Endothelial cell of umbilical vein (primary cell): ENCODE measurements around the gene MAML2. TPM values are rescaled to one million over a fixed set of nuclear protein-coding genes. Genes with fewer than 3 reads are reported as not detected.

Source experiments
- BruUV-seq: library from RNA; stranded (reverse); fragments of 400-500 nt; replicated peaks from 2 replicates; lab custom pipeline; 2021; lab: Mats Ljungman, UMichigan
- CTCF ChIA-PET: fragments of 300-600, 350-600 bp; sonication (Branson Sonifier 250); formaldehyde crosslinking; loops from one replicate; lab custom pipeline; 2021; ENCODE audit warnings: antibody characterized with exemption, inconsistent platforms; lab: Charles Lee
- POLR2A ChIA-PET: fragments of 300-600, 350-600 bp; sonication (Branson Sonifier 250); formaldehyde crosslinking; loops from one replicate; lab custom pipeline; 2021; ENCODE audit warnings: antibody characterized with exemption, inconsistent platforms; lab: Charles Lee
- DNase-seq: peaks from one replicate; pipeline ENCODE4 v3.0.0-alpha.2; 2011; ENCODE audit warnings: low read depth, low spot score
- FAIRE-seq: peaks from 2 replicates; lab custom pipeline; 2011; peaks lifted over from hg19 to GRCh38; lab: Jason Lieb, UNC
- H2AFZ ChIP-seq: 2 replicates; pipeline ENCODE4 v1.6.0; 2012; ENCODE audit warnings: low read depth, low read length, control low read depth, inconsistent platforms
- H3K27ac ChIP-seq: 2 replicates; pipeline ENCODE4 v1.5.1; 2011; ENCODE audit warnings: low read depth, mild to moderate bottlenecking, control low read depth, low read length, moderate library complexity; ENCODE audit not compliant: insufficient read depth
- H3K27me3 ChIP-seq, 2 experiments: 2 replicates each; pipeline versions ENCODE4 v1.6.0 to v1.6.1; 2011; ENCODE audit warnings: low read length in 2 of 2, mixed read lengths in 1 of 2; ENCODE audit not compliant: control insufficient read depth in 2 of 2, insufficient read depth in 2 of 2
- H3K36me3 ChIP-seq, 2 experiments: 2 replicates in 1 of 2; 3 replicates in 1 of 2; pipeline ENCODE4 v1.5.1; 2011; ENCODE audit warnings: low read length in 2 of 2, mild to moderate bottlenecking in 1 of 2, moderate library complexity in 1 of 2; ENCODE audit not compliant: control insufficient read depth in 2 of 2, insufficient read depth in 2 of 2; ENCODE audit errors: extremely low read depth in 1 of 2
- H3K4me1 ChIP-seq: 3 replicates; pipeline ENCODE4 v1.5.1; 2011; ENCODE audit warnings: mild to moderate bottlenecking, low read length; ENCODE audit not compliant: control insufficient read depth, insufficient read depth; ENCODE audit errors: extremely low read depth
- H3K4me2 ChIP-seq: 2 replicates; pipeline ENCODE4 v1.6.1; 2011; ENCODE audit warnings: low read length, control low read depth, mixed read lengths; ENCODE audit not compliant: insufficient read depth
- H3K4me3 ChIP-seq, 3 experiments: fragments of 200-600 bp in 1 of 3; sonication (generic), shearing (Covaris generic) in 1 of 3; replicated peaks in 1 of 3; 2 replicates each; pipeline ENCODE4 v1.5.1; 2011 to 2016; ENCODE audit warnings: control low read depth in 3 of 3, low read length in 3 of 3, mild to moderate bottlenecking in 2 of 3, inconsistent platforms in 1 of 3, low read depth in 1 of 3, moderate library complexity in 1 of 3; ENCODE audit not compliant: insufficient read depth in 1 of 3
- H3K79me2 ChIP-seq: 2 replicates; pipeline ENCODE4 v1.6.0; 2012; ENCODE audit warnings: low read length, inconsistent platforms; ENCODE audit not compliant: control insufficient read depth, insufficient read depth
- H3K9ac ChIP-seq: replicated peaks from 2 replicates; pipeline ENCODE3; 2011; ENCODE audit warnings: low read length, control low read depth; ENCODE audit not compliant: insufficient read depth; ENCODE audit errors: extremely low read depth
- H3K9me1 ChIP-seq: replicated peaks from 3 replicates; pipeline ENCODE4 v1.6.0; 2011; ENCODE audit warnings: mild to moderate bottlenecking, low read length; ENCODE audit not compliant: control insufficient read depth, insufficient read depth; ENCODE audit errors: extremely low read depth
- H3K9me3 ChIP-seq: replicated peaks from 2 replicates; pipeline ENCODE4 v1.5.1; 2012; ENCODE audit warnings: low read length, inconsistent platforms; ENCODE audit not compliant: control insufficient read depth, insufficient read depth
- H4K20me1 ChIP-seq: replicated peaks from 2 replicates; pipeline ENCODE3; 2011; ENCODE audit warnings: mild to moderate bottlenecking, low read length; ENCODE audit not compliant: control insufficient read depth, insufficient read depth; ENCODE audit errors: extremely low read depth
- EZH2 ChIP-seq: IDR thresholded peaks from 2 replicates; pipeline ENCODE4 v1.6.1; 2012; ENCODE audit warnings: borderline replicate concordance, low read depth, mild to moderate bottlenecking, moderate library complexity, low read length, inconsistent platforms; ENCODE audit not compliant: severe bottlenecking
- FOS ChIP-seq: IDR thresholded peaks from 2 replicates; pipeline ENCODE4 v1.6.1; 2011; ENCODE audit warnings: mild to moderate bottlenecking, low read length, moderate library complexity, borderline replicate concordance; ENCODE audit not compliant: insufficient read depth
- GATA2 ChIP-seq: IDR thresholded peaks from 2 replicates; pipeline ENCODE4 v1.7.0; 2011; ENCODE audit warnings: low read depth, mild to moderate bottlenecking, moderate library complexity, mixed read lengths, low read length; ENCODE audit not compliant: insufficient read length, insufficient read depth
- JUN ChIP-seq: IDR thresholded peaks from 2 replicates; pipeline ENCODE4 v1.6.1; 2011; ENCODE audit warnings: borderline replicate concordance, low read depth; ENCODE audit not compliant: insufficient read length, insufficient read depth
- MYC ChIP-seq: IDR thresholded peaks from one replicate; pipeline ENCODE4 v1.6.1; 2011; ENCODE audit warnings: mild to moderate bottlenecking, low read depth, low read length
- POLR2A ChIP-seq: IDR thresholded peaks from 2 replicates; pipeline ENCODE4 v1.6.1; 2012; ENCODE audit warnings: low read depth, mild to moderate bottlenecking, control low read depth, low read length
- POLR2AphosphoS5 ChIP-seq: IDR thresholded peaks from 2 replicates; pipeline ENCODE4 v1.6.1; 2012; ENCODE audit warnings: low read depth, mild to moderate bottlenecking, control low read depth, low read length, moderate library complexity; ENCODE audit not compliant: insufficient read depth
- dilution Hi-C: fragments of 300-500 bp; cut with MboI; formaldehyde crosslinking; loops from one replicate; pipeline ENCODE4 v1.15.0; 2019; ENCODE audit warnings: low sequenced_read_pairs; ENCODE audit not compliant: extremely low pct_ligation_motif_present
- intact Hi-C: fragments of 100-400 bp; cut with micrococcal nuclease; formaldehyde crosslinking; loops from one replicate; pipeline ENCODE4 v1.10.0; 2022
- polyA plus RNA-seq, 4 experiments: library from polyadenylated mRNA; depleted of rRNA in 3 of 4; stranded (reverse) in 3 of 4; unstranded in 1 of 4; fragments of >200 nt; gene quantifications; 2 replicates each; pipeline versions ENCODE4 v1.2.1 to v1.2.3, GENCODE V29; 2011 to 2012; ENCODE audit warnings: missing spikeins in 1 of 4
- total RNA-seq: library from RNA; stranded (reverse); gene quantifications from 2 replicates; pipeline ENCODE4 v1.2.3, GENCODE V29; 2021
- TF ChIP-seq, protein P1 (sequence below): IDR thresholded peaks from 2 replicates; pipeline ENCODE4 v1.6.1; 2011; ENCODE audit not compliant: insufficient read depth, insufficient read length
- TF ChIP-seq, protein P2 (sequence below), 2 donors: IDR thresholded peaks; 1 replicate in 1 of 2; 2 replicates in 1 of 2; pipeline ENCODE4 v1.5.1; 2011; ENCODE audit warnings: low read length in 2 of 2, mild to moderate bottlenecking in 2 of 2, moderate library complexity in 2 of 2, control low read depth in 1 of 2, inconsistent platforms in 1 of 2, low read depth in 1 of 2; ENCODE audit not compliant: insufficient read depth in 1 of 2; ENCODE audit errors: extremely low read depth in 1 of 2

Gene MAML2
- total and polyA plus RNA-seq, 2 donors (not counting 3 experiments of a cell fraction or from before 2014, with no cell fraction given): 12.4 to 16.8 TPM

DNA sequence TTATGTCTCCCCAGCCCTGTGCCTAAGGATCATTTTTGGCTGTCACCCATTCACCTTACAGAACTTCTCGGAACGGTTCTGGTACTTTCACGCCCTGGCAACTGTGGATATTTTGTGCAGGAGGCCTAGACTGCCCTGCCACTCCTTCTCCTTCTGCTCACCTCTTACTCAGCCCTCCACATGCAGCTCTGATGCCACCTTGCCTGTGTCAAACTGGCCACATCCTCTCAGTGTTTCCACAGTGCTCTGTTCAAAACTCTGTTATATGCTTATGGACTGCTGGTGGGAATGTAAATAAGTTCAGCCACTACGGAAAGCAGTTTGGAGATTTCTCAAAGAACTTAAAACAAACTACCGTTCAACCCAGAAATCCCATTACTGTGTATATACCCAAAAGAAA, 318.3 kb downstream of the MAML2 start:
- intact Hi-C loops: no loop called here
- no peak for FAIRE-seq
- Histone ChIP-seq H3K27me3 (no peaks in the 10 kb centered on the region), H3K36me3 (no peaks in the 10 kb centered on the region), H4K20me1 (peaks cover 4% of the 10 kb centered on the region), H3K9me1 (no peaks in the 10 kb centered on the region), H3K9me3 (no peaks in the 10 kb centered on the region), H2AFZ (no peak overlapping the region), H3K27ac (no peak overlapping the region), H3K4me2 (no peak overlapping the region), H3K4me1 (peaks cover 12% of the 10 kb centered on the region), H3K4me3 (no peak overlapping the region), H3K79me2 (no peaks in the 10 kb centered on the region), H3K9ac (no peak overlapping the region)
- TF ChIP-seq EZH2: no peak
- no peak for TF ChIP-seq GATA2
- no peak for TF ChIP-seq JUN
- TF ChIP-seq, protein P1, sequence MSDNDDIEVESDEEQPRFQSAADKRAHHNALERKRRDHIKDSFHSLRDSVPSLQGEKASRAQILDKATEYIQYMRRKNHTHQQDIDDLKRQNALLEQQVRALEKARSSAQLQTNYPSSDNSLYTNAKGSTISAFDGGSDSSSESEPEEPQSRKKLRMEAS: no peak
- no peak for TF ChIP-seq POLR2AphosphoS5
- TF ChIP-seq FOS: no peak
- TF ChIP-seq MYC: no peak
- TF ChIP-seq, protein P2, sequence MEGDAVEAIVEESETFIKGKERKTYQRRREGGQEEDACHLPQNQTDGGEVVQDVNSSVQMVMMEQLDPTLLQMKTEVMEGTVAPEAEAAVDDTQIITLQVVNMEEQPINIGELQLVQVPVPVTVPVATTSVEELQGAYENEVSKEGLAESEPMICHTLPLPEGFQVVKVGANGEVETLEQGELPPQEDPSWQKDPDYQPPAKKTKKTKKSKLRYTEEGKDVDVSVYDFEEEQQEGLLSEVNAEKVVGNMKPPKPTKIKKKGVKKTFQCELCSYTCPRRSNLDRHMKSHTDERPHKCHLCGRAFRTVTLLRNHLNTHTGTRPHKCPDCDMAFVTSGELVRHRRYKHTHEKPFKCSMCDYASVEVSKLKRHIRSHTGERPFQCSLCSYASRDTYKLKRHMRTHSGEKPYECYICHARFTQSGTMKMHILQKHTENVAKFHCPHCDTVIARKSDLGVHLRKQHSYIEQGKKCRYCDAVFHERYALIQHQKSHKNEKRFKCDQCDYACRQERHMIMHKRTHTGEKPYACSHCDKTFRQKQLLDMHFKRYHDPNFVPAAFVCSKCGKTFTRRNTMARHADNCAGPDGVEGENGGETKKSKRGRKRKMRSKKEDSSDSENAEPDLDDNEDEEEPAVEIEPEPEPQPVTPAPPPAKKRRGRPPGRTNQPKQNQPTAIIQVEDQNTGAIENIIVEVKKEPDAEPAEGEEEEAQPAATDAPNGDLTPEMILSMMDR (IDR thresholded peaks at IDR 0.05; ENCODE audit: extremely low read depth in 1 of 2, insufficient read depth in 1 of 2, low read depth in 1 of 2, low read length in 2 of 2): no peak
- TF ChIP-seq POLR2A: no peak
- ChIA-PET CTCF (interaction anchor here (0.5 to 1.5 kb wide), 2 partner anchors 9 to 179 kb away, joined by 3 read pairs; no protein-coding TSS in a partner anchor), POLR2A (no interaction called here)
- no peak for DNase-seq
- no TSS peak for BruUV-seq
- dilution Hi-C loops: no loop called here
